GM18502 (cell line): ENCODE results near the gene KLRF2.

ENCODE experiments used
- ATAC-seq: cut with Tn5 transposase; IDR thresholded peaks from one replicate; pipeline ENCODE4 v1.9.1; 2021; ENCODE audit warnings: mild to moderate bottlenecking; ENCODE audit not compliant: unreplicated experiment, poor library complexity

Gene KLRF2

GRCh38 chr12:9881988-9882387, 699 bp downstream of the KLRF2 start:
- ATAC-seq = no peak

GRCh38 chr12:9883175-9883574, 1.9 kb downstream of the KLRF2 start:
- no peak for ATAC-seq

- no peak for ATAC-seq
Observed at GRCh38 chr12:9888665-9889273, 7.5 kb downstream of the KLRF2 start.

- no peak for ATAC-seq
Observed at GRCh38 chr12:9895215-9895971, 14.1 kb downstream of the KLRF2 start.

GRCh38 chr12:9897535-9897934, 16.2 kb downstream of the KLRF2 start:
- ATAC-seq = no peak

- no peak for ATAC-seq
Observed at GRCh38 chr12:9899209-9899608, 17.9 kb downstream of the KLRF2 start.

- ATAC-seq = no peak
Observed at GRCh38 chr12:9900930-9901329, 19.6 kb downstream of the KLRF2 start.

- ATAC-seq = no peak
Observed at GRCh38 chr12:9902539-9903228, 21.4 kb downstream of the KLRF2 start.

- ATAC-seq = no peak
Observed at GRCh38 chr12:9906873-9907272, 25.6 kb downstream of the KLRF2 start.

- ATAC-seq = no peak
Observed at GRCh38 chr12:9907769-9908168, 26.5 kb downstream of the KLRF2 start.

GRCh38 chr12:9908350-9908749, 27.1 kb downstream of the KLRF2 start:
- no peak for ATAC-seq

GRCh38 chr12:9909724-9910123, 28.4 kb downstream of the KLRF2 start:
- no peak for ATAC-seq

GRCh38 chr12:9910716-9911421, 29.6 kb downstream of the KLRF2 start:
- ATAC-seq = no peak

- no peak for ATAC-seq
Observed at GRCh38 chr12:9911708-9912107, 30.4 kb downstream of the KLRF2 start.

GRCh38 chr12:9919443-9919842, 38.2 kb downstream of the KLRF2 start:
- ATAC-seq = no peak

GRCh38 chr12:9920451-9920850, 39.2 kb downstream of the KLRF2 start:
- no peak for ATAC-seq

GRCh38 chr12:9922429-9922828, 41.1 kb downstream of the KLRF2 start:
- no peak for ATAC-seq

- no peak for ATAC-seq
Observed at GRCh38 chr12:9925705-9926393, 44.6 kb downstream of the KLRF2 start.

GRCh38 chr12:9926876-9927275, 45.6 kb downstream of the KLRF2 start:
- ATAC-seq = no peak

GRCh38 chr12:9928607-9929006, 47.3 kb downstream of the KLRF2 start:
- ATAC-seq = no peak
